MM.1S (cell line): ENCODE results near the gene NDUFB2.

Source experiments
- DNase-seq: peaks from one replicate; pipeline ENCODE4 v3.0.0-alpha.2; 2015
- H2AFZ ChIP-seq: fragments of 300-600 bp; sonication (generic); 2 replicates; pipeline ENCODE4 v1.6.0; 2016; ENCODE audit warnings: antibody characterized with exemption, low read length
- H3F3A ChIP-seq: fragments of 300-600 bp; sonication (generic); 2 replicates; pipeline ENCODE4 v1.6.1; 2016; ENCODE audit warnings: mild to moderate bottlenecking, antibody characterized with exemption, low read length, moderate library complexity, mixed read lengths; ENCODE audit not compliant: insufficient read depth
- H3K27ac ChIP-seq: fragments of 300-600 bp; sonication (generic); 2 replicates; pipeline ENCODE4 v1.5.1; 2016; ENCODE audit warnings: mild to moderate bottlenecking, low read length
- H3K27me3 ChIP-seq: fragments of 300-600 bp; sonication (generic); replicated peaks from 2 replicates; pipeline ENCODE4 v1.6.0; 2016; ENCODE audit warnings: low read length; ENCODE audit not compliant: insufficient read depth
- H3K36me3 ChIP-seq: fragments of 300-600 bp; sonication (generic); replicated peaks from 2 replicates; pipeline ENCODE4 v1.6.1; 2016; ENCODE audit warnings: mild to moderate bottlenecking, low read length, mixed read lengths; ENCODE audit not compliant: insufficient read depth
- H3K4me1 ChIP-seq: fragments of 300-600 bp; sonication (generic); 2 replicates; pipeline ENCODE4 v1.6.1; 2016; ENCODE audit warnings: low read length, mixed read lengths
- H3K4me2 ChIP-seq: fragments of 300-600 bp; sonication (generic); 2 replicates; pipeline ENCODE4 v1.6.0; 2016; ENCODE audit warnings: low read depth, low read length
- H3K4me3 ChIP-seq: fragments of 300-600 bp; sonication (generic); 2 replicates; pipeline ENCODE4 v1.5.1; 2016; ENCODE audit warnings: low read length, mixed read lengths
- H3K79me2 ChIP-seq: fragments of 300-600 bp; sonication (generic); 2 replicates; pipeline ENCODE4 v1.6.1; 2016; ENCODE audit warnings: mixed run types, low read length, mixed read lengths
- H3K9ac ChIP-seq: fragments of 300-600 bp; sonication (generic); 2 replicates; pipeline ENCODE4 v1.6.1; 2016; ENCODE audit warnings: low read length, mixed read lengths
- H3K9me2 ChIP-seq: fragments of 300-600 bp; sonication (generic); replicated peaks from 2 replicates; pipeline ENCODE4 v1.6.1; 2016; ENCODE audit warnings: mild to moderate bottlenecking, low read length, mixed read lengths; ENCODE audit not compliant: insufficient read depth
- H3K9me3 ChIP-seq: fragments of 300-600 bp; sonication (generic); replicated peaks from 2 replicates; pipeline ENCODE4 v1.6.1; 2016; ENCODE audit warnings: mild to moderate bottlenecking, low read length, mixed read lengths; ENCODE audit not compliant: insufficient read depth
- H4K20me1 ChIP-seq: fragments of 300-600 bp; sonication (generic); 2 replicates; pipeline ENCODE4 v1.6.1; 2016; ENCODE audit warnings: mild to moderate bottlenecking, low read length, moderate library complexity, mixed read lengths; ENCODE audit not compliant: insufficient read depth
- EZH2 ChIP-seq: fragments of 300-600 bp; sonication (generic); optimal IDR thresholded peaks from 2 replicates; pipeline ENCODE3; 2017; ENCODE audit warnings: low read depth, mild to moderate bottlenecking, antibody characterized with exemption, low read length, mixed read lengths
- EZH2phosphoT487 ChIP-seq: fragments of 300-600 bp; sonication (generic); IDR thresholded peaks from 2 replicates; pipeline ENCODE4 v1.6.1; 2018; ENCODE audit warnings: antibody characterized with exemption, low read length
- TF ChIP-seq, protein P1 (sequence below): fragments of 300-600 bp; sonication (generic); IDR thresholded peaks from 2 replicates; pipeline ENCODE4 v1.5.1; 2016; ENCODE audit warnings: antibody characterized with exemption, low read length, mixed read lengths

Gene NDUFB2

DNA sequence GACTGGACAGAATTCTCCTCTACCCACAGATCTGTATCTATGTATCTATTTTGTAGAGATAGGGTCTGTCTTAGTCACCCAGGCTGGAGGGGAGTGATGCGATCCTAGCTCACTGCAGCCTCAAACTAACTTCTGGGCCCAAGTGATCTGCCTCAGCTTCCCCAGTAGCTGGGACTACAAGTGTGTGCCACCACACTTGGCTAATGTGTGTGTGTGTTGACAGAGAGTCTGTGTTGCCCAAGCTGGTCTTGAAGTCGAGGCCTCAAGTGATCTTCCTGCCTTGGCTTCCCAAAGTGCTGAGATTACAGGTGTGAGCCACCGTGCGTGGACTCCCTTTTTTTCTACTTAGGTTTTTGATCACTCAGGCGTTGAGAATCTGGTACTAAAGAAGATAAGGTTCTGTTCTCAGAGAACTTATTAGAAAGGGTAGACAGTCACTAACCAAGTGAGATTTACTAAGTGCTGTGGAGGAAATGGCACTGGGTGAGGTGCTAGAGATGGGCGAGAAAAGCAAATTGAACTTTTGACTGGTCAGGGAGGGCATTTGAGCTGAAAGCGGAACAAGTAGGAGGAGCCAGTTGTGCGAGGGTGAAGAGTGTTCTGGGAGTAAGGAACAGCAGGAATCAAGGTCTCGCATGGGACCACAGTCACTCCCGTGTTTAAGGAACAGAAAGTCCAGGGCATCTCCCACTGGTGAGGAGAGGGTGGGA is 18.0 kb downstream of the NDUFB2 start:
- H3K9me3 ChIP-seq: no peaks in the 10 kb centered on the region
- H3F3A ChIP-seq: no peaks in the 10 kb centered on the region
- no peak overlapping the region for H3K4me3 ChIP-seq
- H2AFZ ChIP-seq: no peak overlapping the region
- no peaks in the 10 kb centered on the region for H3K36me3 ChIP-seq
- no peak for TF ChIP-seq EZH2phosphoT487
- H3K27ac ChIP-seq: no peak overlapping the region
- no peak for DNase-seq
- no peaks in the 10 kb centered on the region for H4K20me1 ChIP-seq
- H3K4me1 ChIP-seq: no peaks in the 10 kb centered on the region
- no peaks in the 10 kb centered on the region for H3K27me3 ChIP-seq
- H3K4me2 ChIP-seq: no peak overlapping the region
- H3K9me2 ChIP-seq: no peaks in the 10 kb centered on the region
- H3K79me2 ChIP-seq: no peaks in the 10 kb centered on the region
- no peak overlapping the region for H3K9ac ChIP-seq

DNA sequence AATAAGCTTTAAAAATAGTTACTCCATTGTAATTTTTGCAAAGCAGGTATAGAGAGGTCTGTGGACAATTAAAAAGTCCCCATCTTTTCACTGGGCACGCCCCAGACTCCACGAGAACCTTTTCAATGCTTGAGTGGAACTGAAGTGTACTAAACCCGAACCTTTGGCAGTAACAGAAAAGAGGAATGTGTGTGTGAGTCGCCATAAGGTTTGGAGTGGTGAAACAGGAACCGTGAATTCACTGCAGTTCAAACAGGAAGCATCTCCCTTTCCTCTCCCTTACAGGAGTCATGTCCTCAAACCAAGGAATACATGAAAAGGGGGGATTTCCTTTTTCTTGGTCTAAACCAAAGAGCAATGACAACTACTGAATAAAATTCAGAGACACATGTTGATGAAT is 23.2 kb downstream of the NDUFB2 start:
- no peak overlapping the region for H2AFZ ChIP-seq
- no peaks in the 10 kb centered on the region for H3K9me2 ChIP-seq
- no peaks in the 10 kb centered on the region for H3K79me2 ChIP-seq
- H3K27ac ChIP-seq: no peak overlapping the region
- no peak overlapping the region for H3K9ac ChIP-seq
- no peak for DNase-seq
- no peaks in the 10 kb centered on the region for H4K20me1 ChIP-seq
- no peaks in the 10 kb centered on the region for H3K36me3 ChIP-seq
- no peaks in the 10 kb centered on the region for H3F3A ChIP-seq
- no peak overlapping the region for H3K4me2 ChIP-seq
- H3K4me3 ChIP-seq: no peak overlapping the region
- H3K27me3 ChIP-seq: no peaks in the 10 kb centered on the region
- H3K4me1 ChIP-seq: no peaks in the 10 kb centered on the region
- TF ChIP-seq EZH2 (no peak), EZH2phosphoT487 (no peak)
- TF ChIP-seq, protein P1, sequence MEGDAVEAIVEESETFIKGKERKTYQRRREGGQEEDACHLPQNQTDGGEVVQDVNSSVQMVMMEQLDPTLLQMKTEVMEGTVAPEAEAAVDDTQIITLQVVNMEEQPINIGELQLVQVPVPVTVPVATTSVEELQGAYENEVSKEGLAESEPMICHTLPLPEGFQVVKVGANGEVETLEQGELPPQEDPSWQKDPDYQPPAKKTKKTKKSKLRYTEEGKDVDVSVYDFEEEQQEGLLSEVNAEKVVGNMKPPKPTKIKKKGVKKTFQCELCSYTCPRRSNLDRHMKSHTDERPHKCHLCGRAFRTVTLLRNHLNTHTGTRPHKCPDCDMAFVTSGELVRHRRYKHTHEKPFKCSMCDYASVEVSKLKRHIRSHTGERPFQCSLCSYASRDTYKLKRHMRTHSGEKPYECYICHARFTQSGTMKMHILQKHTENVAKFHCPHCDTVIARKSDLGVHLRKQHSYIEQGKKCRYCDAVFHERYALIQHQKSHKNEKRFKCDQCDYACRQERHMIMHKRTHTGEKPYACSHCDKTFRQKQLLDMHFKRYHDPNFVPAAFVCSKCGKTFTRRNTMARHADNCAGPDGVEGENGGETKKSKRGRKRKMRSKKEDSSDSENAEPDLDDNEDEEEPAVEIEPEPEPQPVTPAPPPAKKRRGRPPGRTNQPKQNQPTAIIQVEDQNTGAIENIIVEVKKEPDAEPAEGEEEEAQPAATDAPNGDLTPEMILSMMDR: no peak
- H3K9me3 ChIP-seq: no peaks in the 10 kb centered on the region

DNA sequence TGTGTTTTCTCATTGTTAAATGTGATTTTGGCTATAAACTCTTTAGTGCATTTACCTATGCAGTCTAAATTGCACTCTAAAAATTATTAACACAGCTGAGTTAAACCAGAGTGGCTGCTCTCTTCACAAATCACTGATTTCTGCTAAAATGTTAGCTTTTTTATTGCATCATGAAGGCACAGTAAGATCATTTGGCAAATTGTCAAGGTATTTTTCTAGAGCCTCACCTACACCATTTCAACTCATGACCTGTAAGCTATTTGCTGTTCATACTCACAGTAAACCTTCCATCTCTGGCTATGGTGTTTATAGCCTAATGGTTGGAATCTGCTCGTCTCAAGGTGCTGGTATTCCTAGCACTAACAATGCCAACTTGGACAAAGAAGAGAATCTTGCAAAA is 25.7 kb downstream of the NDUFB2 start:
- H3K4me1 ChIP-seq: no peaks in the 10 kb centered on the region
- no peak for DNase-seq
- no peak overlapping the region for H3K4me2 ChIP-seq
- no peaks in the 10 kb centered on the region for H3K9me2 ChIP-seq
- H3K79me2 ChIP-seq: no peaks in the 10 kb centered on the region
- no peaks in the 10 kb centered on the region for H3K9me3 ChIP-seq
- no peaks in the 10 kb centered on the region for H3K27me3 ChIP-seq
- TF ChIP-seq, protein P1: no peak
- TF ChIP-seq EZH2phosphoT487 (no peak), EZH2 (no peak)
- H3K36me3 ChIP-seq: no peaks in the 10 kb centered on the region
- no peak overlapping the region for H3K9ac ChIP-seq
- no peaks in the 10 kb centered on the region for H3F3A ChIP-seq
- H2AFZ ChIP-seq: no peak overlapping the region
- no peak overlapping the region for H3K4me3 ChIP-seq
- H3K27ac ChIP-seq: no peak overlapping the region
- H4K20me1 ChIP-seq: no peaks in the 10 kb centered on the region

DNA sequence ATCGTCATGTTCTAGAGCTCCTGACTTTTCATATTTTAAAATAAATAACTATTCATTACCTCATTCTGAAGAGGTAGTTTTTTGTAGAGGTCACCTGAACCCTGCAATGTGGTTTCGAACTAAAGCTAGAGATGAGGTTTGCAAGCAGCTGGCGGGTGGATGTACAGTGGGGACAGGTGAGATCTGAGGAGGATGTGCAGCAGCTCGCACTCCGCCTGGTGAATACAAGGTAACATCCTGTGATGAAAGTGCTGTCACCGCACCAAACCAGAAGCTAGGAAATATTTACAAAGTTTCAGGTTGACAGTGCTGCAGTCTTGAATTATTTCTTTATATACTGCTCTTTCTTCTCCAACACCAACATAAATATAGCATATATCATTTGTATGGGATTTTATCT is 26.5 kb downstream of the NDUFB2 start:
- no peak overlapping the region for H3K4me3 ChIP-seq
- no peaks in the 10 kb centered on the region for H3K9me2 ChIP-seq
- H3K27me3 ChIP-seq: no peaks in the 10 kb centered on the region
- no peak overlapping the region for H3K4me2 ChIP-seq
- H3K9ac ChIP-seq: no peak overlapping the region
- H3K9me3 ChIP-seq: no peaks in the 10 kb centered on the region
- H3K36me3 ChIP-seq: no peaks in the 10 kb centered on the region
- TF ChIP-seq, protein P1: no peak
- TF ChIP-seq EZH2: no peak
- TF ChIP-seq EZH2phosphoT487: no peak
- H3K79me2 ChIP-seq: no peaks in the 10 kb centered on the region
- H2AFZ ChIP-seq: no peak overlapping the region
- H3K27ac ChIP-seq: no peak overlapping the region
- H3F3A ChIP-seq: no peaks in the 10 kb centered on the region
- DNase-seq: no peak
- H3K4me1 ChIP-seq: no peaks in the 10 kb centered on the region
- no peaks in the 10 kb centered on the region for H4K20me1 ChIP-seq
